GM13977 (cell line): ENCODE data around the gene ACTL8.

ENCODE experiments used
- DNase-seq: peaks from one replicate; pipeline ENCODE4 v3.0.0; 2012; ENCODE audit warnings: low spot score
- CTCF ChIP-seq: IDR thresholded peaks from 2 replicates; pipeline ENCODE4 v1.5.1; 2012; ENCODE audit warnings: mild to moderate bottlenecking, control low read depth; ENCODE audit not compliant: insufficient read depth; ENCODE audit errors: extremely low read depth, missing control alignments
- in situ Hi-C: fragments of 300-500 bp; cut with MboI; formaldehyde crosslinking; loops from one replicate; pipeline ENCODE4 v1.12.0; 2022; ENCODE audit warnings: low sequenced_read_pairs, low pct_unique_long_range_greater_than_20kb, mixed read lengths, inconsistent platforms; ENCODE audit not compliant: unreplicated experiment

Gene ACTL8

DNA sequence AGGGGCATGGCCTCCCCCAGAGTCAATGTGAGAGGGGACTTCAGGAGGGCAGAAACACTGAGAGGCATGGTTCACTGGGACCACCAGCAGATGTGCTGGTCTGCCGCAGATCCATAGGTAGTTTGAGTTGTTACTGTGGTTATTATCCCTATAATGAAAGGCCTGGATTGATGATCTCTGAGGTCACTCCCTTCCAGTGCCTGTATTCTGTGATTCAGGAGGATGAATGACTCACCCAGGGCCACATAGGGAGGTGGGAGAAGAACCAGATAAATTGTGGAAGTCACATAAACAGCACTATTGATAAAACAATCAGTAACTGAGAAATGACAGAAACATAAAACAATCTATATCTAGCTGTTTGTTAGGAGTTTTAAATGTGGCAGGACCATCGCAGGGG is 22.7 kb upstream of the ACTL8 start:
- no peak for TF ChIP-seq CTCF
- no peak for DNase-seq

GRCh38 chr1:17733661-17734060 is 21.5 kb upstream of the ACTL8 start:
- no peak for TF ChIP-seq CTCF
- DNase-seq: no peak
- in situ Hi-C loops: no loop called here

More for the DNA sequence above, 22.7 kb upstream of the ACTL8 start:
- in situ Hi-C loops: no loop called here

DNA sequence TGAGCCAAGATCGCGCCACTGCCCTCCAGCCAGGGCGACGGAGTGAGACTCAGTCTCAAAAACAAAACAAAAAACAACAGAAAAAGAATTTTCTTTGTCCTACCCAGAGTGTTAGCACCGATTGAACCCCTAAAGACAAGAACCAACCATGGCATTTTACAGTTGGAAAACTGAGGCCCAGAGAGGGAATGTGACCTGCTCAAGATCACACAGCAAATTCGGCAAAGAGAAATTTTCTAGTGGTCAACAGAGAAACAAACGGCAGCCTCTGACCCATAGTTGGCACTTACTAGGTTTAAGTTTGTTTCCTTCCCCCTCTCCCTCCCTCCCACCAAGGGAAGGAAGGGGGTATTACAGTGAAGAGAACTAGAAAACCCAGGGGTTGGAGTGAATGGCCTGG is 20.5 kb upstream of the ACTL8 start:
- DNase-seq: no peak
- no peak for TF ChIP-seq CTCF
- in situ Hi-C loops: no loop called here

DNA sequence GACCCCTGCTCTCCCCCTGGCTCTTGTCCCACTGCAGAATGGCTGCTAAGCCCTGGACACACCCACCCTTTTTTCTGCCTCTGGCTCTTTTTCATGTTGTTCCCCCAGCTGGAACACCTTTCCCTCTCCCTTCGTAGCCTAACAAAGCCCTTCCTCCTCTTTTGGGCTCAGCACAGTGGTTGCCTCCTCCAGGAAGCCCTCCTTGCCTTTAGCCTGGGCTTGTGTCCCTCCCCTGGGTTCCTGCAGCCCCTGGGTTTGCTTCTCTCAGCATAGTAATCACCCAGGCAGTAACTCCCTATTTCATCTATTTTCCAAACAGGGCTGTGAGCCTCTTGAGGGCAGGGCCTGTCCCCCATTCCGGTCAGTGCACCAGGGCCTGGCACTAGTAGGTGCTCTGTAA is 19.8 kb upstream of the ACTL8 start:
- in situ Hi-C loops: no loop called here
- no peak for DNase-seq
- TF ChIP-seq CTCF: no peak

GRCh38 chr1:17735793-17736192 is 19.3 kb upstream of the ACTL8 start:
- no peak for TF ChIP-seq CTCF
- no peak for DNase-seq
- in situ Hi-C loops: no loop called here

GRCh38 chr1:17736625-17737024 is 18.5 kb upstream of the ACTL8 start:
- in situ Hi-C loops: no loop called here
- no peak for DNase-seq
- no peak for TF ChIP-seq CTCF

DNA sequence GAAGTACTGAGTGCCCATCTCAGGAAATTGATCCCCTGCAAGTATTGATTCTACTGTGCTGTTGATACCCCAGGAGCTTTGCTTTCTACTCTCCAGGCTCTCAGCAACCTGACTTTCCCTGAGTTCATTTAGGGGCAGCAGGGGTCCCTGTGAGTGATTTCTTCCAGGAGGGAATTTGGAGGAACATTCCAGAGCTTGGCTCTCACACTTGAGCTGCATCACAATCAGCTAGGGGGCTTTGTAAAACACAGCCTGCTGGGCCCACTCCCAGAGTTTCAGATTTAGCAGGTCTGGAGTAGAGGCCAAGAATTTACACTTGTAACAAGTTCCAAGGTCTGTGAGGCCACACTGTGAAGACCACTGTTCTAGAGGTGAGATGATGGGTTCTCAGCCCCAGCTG is 16.1 kb upstream of the ACTL8 start:
- no peak for DNase-seq
- TF ChIP-seq CTCF: no peak
- in situ Hi-C loops: no loop called here
